Thymus (tissue), 11 donors: Measurements from ENCODE around the gene SLIT1. TPM values are rescaled to one million over a fixed set of nuclear protein-coding genes. Genes with fewer than 3 reads are reported as not detected.

Source experiments
- DNase-seq, 9 donors: peaks; one replicate each; pipeline ENCODE4 v3.0.0-alpha.2; 2013; ENCODE audit warnings: low spot score in 9 of 9, low read depth in 6 of 9, missing footprints in 1 of 9
- H3K27ac ChIP-seq, 2 donors: one replicate each; pipeline ENCODE4 v1.5.1; 2013; ENCODE audit warnings: control low read depth in 1 of 2, low read depth in 1 of 2, low read length in 1 of 2, mild to moderate bottlenecking in 1 of 2, moderate library complexity in 1 of 2
- H3K27me3 ChIP-seq, 2 donors: one replicate each; pipeline ENCODE4 v1.5.1; 2013; ENCODE audit warnings: low read length in 1 of 2; ENCODE audit not compliant: control insufficient read depth in 2 of 2, insufficient read depth in 1 of 2
- H3K36me3 ChIP-seq, 2 donors: one replicate each; pipeline ENCODE4 v1.5.1; 2013; ENCODE audit warnings: low read length in 1 of 2, mild to moderate bottlenecking in 1 of 2, moderate library complexity in 1 of 2; ENCODE audit not compliant: control insufficient read depth in 2 of 2, insufficient read depth in 2 of 2
- H3K4me1 ChIP-seq, 2 donors: one replicate each; pipeline ENCODE4 v1.5.1; 2013; ENCODE audit warnings: low read length in 2 of 2; ENCODE audit not compliant: control insufficient read depth in 2 of 2, insufficient read depth in 2 of 2
- H3K4me3 ChIP-seq, 2 donors: one replicate each; pipeline ENCODE4 v1.5.1; 2013; ENCODE audit warnings: low read length in 2 of 2, control low read depth in 1 of 2, mild to moderate bottlenecking in 1 of 2
- H3K9me3 ChIP-seq, 2 donors: one replicate each; pipeline ENCODE4 v1.5.1; 2013; ENCODE audit warnings: low read length in 1 of 2, mild to moderate bottlenecking in 1 of 2; ENCODE audit not compliant: control insufficient read depth in 2 of 2, insufficient read depth in 1 of 2
- WGBS: extraction: QIAGEN DNeasy Blood & Tissue Kit; methylation state at CpG from one replicate; pipeline ENCODE4 v1.1.7; 2013; 5-methylcytosine and 5-hydroxymethylcytosine counted together
- polyA plus RNA-seq: library from polyadenylated mRNA; stranded (reverse); fragments of 200-250 nt; gene quantifications from one replicate; pipeline ENCODE4 v1.2.3, GENCODE V29; 2013
- total RNA-seq: library from RNA; stranded (reverse); fragments of 120-200 nt; gene quantifications from one replicate; pipeline ENCODE4 v1.2.4, GENCODE V29; 2013
- donor health status: healthy.

The SLIT1 gene
- total and polyA plus RNA-seq, 2 donors = 1.0 to 5.9 TPM

DNA sequence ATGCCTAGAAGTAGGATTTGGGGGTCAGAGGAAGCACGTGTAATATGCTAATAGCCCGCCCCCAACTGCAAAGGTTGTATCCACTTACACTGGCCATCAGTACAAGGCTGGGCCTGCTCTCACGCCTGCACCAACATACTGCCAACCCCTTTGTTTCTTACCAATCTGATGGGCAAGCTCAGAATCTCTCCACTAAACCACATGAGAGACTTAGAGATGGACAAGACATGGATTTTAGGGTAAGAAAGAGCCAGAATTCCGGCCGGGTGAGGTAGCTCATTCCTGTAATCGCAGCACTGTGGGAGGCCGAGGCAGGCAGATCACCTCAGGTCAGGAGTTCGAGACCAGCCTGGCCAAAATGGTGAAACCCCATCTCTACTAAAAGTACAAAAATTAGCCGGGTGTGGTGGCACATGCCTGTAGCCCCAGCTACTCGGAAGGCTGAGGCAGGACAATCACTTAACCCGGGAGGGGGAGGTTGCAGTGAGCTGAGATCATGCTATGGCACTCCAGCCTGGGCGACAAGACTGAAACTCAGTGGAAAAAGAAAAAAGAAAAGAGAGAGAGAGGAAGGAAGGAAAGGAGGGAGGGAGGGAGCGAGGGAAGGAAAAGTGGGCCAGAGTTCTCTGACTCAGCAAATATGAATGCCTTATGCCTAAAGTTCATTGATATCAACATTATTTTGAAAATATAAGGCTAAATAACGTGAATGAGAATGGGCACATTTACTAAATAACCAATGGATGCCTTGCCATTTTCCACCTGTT, 162.2 kb downstream of the SLIT1 start:
- no peaks in the 10 kb centered on the region for H3K4me1 ChIP-seq
- no peak overlapping the region for H3K4me3 ChIP-seq
- peaks cover 0 to 47% of the 10 kb centered on the region in 2 donors for H3K36me3 ChIP-seq
- H3K27ac ChIP-seq = no peak overlapping the region
- H3K27me3 ChIP-seq = no peaks in the 10 kb centered on the region
- WGBS = 90% methylated on average over 14 of the region's 14 CpGs
- DNase-seq = no peak
- H3K9me3 ChIP-seq = no peaks in the 10 kb centered on the region

DNA sequence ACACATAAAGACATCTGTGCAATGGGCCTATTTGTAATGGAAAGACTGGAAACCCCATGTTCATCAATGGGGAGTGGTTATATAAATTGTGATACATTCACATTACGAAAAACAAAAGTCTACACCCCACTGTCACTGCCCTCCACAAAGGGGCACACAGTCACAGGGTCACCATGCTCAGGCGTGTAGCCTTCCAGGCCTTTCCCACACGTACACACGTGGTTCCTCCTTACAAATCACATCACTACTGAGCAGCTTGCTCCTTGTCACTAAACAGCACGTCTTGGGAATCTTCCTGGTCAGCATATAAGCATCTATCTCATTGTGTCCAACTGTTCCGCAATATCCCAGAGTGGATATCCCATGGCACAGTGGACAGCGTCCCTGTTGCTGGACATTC, 163.1 kb downstream of the SLIT1 start:
- no peak for DNase-seq
- Histone ChIP-seq H3K4me3 (no peak overlapping the region), H3K4me1 (no peaks in the 10 kb centered on the region), H3K36me3 (peaks cover 3 to 49% of the 10 kb centered on the region in 2 donors), H3K27me3 (no peaks in the 10 kb centered on the region), H3K9me3 (no peaks in the 10 kb centered on the region), H3K27ac (no peak overlapping the region)
- 97% methylated on average over 7 of the region's 7 CpGs for WGBS

DNA sequence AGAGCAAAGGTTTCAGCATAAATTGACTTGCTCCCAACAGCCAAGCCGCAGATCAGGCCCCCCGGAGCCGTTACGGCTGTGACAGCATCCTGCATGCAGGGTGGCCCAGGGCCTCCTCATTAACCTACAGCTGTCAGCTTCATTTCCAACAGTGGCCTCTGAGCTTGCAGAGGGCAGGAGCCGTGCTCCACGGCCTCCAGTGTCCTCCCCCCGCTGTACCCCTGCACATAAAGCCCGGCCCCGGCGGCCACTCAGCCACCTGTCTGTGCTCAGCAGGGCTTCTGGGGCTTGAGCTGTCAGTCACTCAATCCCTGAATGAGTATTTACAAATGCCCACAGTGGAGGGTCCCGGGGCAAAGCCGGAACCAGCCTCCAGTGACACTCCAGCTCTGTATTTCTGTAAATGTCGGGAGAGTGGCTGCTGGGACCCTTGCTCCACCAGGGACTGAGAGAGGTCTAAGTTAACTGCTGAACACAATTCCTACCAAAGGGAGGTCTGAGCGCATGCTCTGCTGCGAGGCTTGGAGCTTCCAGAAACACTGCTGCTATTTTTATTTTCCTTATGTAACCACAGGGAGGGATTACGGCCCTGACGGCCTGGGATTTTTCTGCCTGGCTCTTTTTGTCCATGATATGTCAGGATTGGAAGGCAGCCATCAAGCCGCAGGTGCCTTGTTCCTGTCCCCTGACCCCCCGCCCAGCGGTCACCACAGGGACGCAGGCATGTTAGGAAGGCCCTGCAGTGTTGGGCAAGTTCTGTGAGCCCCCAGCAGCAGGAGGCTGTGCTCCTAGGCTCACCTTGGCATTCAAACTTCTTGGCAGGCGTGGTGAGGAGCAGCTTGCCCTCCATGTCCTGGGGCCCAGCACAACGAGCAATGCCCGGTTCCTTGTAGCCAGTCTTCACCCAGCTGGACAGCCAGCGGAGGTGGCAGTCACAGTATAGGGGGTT, 165.0 kb downstream of the SLIT1 start:
- Histone ChIP-seq H3K36me3 (peaks cover 3 to 48% of the 10 kb centered on the region in 2 donors), H3K27me3 (no peaks in the 10 kb centered on the region), H3K4me1 (peaks cover 0 to 8% of the 10 kb centered on the region in 2 donors), H3K27ac (no peak overlapping the region), H3K9me3 (no peaks in the 10 kb centered on the region), H3K4me3 (no peak overlapping the region)
- DNase-seq = no peak
- WGBS = 96% methylated on average over 25 of the region's 25 CpGs

DNA sequence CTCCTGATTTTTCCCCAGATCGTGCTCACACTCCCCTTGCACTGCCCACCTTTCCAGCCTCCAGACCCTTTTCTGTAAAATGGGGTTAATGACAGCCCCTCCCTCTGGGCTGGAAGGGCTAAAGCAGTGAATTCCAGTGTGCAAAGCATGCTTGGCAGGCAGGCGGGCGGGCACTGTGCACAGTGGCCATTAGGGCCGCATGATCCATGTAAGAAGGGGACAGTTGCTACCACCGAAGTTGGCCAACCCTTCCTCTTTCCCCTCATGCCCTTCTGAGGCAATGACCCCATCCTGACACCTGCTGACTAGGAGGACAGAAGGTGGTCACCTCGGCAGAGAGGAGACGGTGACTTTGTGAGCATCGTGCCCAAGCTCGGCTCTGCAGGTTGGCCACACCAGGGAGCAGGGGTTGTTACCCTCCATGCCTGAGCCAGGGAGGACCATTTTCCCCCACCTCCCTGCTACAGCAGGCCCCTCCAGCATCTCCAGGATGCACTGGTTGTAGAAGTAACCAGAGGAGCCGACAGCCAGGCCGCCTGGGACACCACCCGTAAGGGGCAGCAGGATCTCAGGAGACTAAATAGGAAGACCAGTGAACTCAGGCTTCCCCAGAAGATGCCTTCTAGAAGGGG, 166.4 kb downstream of the SLIT1 start:
- Histone ChIP-seq H3K4me1 (peaks cover 0 to 8% of the 10 kb centered on the region in 2 donors), H3K27me3 (no peaks in the 10 kb centered on the region), H3K9me3 (no peaks in the 10 kb centered on the region), H3K4me3 (no peak overlapping the region), H3K27ac (no peak overlapping the region), H3K36me3 (peaks cover 3 to 45% of the 10 kb centered on the region in 2 donors)
- 98% methylated on average over 12 of the region's 12 CpGs for WGBS
- DNase-seq = no peak

DNA sequence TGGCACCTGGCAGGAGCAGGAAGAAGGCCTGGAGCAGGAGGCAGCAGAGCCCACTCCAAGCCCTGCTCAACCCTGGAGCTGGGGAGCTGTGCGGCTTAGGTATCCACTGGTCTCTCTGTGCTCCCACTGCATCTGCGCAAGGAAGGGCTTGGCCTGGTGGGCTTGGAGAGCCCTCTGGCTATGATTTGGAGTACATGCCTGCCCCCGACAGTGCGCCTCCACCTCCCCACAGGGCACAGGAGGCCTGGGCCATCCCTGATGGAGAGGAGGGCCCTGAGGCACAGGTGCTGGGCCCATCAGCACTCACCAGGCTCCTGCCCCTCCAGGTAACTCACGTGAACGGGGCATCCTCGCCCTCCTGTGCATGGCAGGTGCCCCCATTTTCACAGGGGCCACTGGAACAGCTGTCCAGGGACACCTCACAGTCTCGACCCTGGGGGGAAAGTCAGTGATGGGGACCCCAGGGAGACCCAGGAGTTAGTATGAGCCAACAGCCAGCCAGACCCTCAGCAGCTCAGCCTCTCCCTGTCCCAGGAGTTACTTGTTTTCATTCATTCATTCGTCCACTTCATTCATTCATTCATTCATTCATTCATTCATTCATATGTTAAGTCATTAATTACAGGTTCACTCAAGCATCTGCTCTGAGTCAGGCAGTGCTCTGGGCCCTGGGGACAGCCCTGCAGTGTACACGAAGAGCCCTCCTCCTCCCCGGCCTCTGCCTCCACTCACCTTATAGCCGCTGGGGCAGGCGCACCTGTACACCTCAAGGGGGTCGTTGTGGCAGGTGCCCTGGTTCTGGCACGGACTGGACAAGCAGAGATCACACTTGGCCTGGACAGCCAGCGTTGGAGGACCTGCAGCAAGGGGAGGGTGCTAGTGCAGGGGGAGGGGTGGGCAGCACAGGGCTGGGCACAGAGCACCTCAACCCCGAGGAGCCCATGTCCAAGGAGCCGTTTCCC, 167.2 kb downstream of the SLIT1 start:
- DNase-seq = no peak
- H3K36me3 ChIP-seq = peaks cover 5 to 50% of the 10 kb centered on the region in 2 donors
- WGBS = 97% methylated on average over 18 of the region's 18 CpGs
- H3K27me3 ChIP-seq = no peaks in the 10 kb centered on the region
- no peak overlapping the region for H3K27ac ChIP-seq
- H3K4me1 ChIP-seq = peaks cover 0 to 8% of the 10 kb centered on the region in 2 donors
- no peaks in the 10 kb centered on the region for H3K9me3 ChIP-seq
- H3K4me3 ChIP-seq = no peak overlapping the region

DNA sequence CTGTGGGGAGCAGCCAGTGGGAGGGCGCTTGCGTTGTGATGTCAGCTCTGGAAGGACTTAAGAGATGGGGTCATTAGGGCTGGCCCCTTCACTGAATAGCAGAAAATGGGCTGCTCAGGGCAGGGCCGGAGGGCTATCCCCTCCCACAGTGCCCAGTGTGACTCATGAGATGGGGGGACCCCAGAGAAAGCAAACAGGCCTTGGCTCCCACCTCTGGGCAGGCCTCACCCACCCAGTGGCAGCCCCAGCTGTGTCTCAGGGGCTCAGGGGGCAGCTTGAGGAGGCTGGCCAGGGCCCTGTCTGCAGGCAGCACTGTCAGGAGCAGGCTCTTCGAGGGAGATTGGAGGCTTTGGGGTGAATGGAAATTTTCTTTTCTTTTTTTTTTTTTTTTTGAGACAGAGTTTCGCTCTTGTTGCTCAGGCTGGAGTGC, 168.3 kb downstream of the SLIT1 start:
- 98% methylated on average over 5 of the region's 5 CpGs for WGBS
- DNase-seq = no peak

DNA sequence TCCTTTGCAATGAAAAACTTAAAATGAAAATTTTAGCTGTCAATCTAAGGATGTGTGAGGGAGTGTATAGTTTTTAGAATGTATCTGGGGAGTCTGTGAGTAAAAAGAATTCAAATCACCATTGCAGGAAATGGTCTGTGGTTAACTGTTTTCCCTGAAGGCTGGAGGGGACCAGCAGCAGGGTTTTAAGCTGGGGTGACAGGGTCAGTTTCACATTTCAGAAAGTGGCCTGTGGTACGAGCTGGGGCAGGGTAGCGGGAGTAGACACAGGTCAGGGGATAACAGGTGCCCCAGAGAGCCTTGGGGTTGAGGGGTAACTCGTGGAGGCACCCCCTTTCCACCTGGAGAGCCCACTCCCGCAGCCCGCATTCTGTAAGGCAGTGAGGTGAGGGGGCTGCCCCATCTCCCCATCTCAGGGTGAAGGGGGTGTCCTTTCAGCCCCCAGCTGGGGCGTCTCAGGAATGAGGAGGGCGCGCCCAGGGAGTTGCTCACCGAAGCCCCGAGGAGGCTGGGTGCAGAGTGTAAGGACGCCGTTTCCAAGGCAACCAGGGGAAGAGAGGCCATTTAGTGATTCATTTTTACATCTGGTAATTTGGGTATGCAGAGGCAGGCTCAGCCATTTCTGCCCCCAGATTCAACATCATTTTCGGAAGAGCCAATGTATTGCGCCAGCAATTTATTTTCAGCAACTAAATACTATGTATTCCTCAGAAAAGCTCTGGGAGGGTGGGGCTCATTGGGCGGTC, 168.9 kb downstream of the SLIT1 start:
- no peak overlapping the region for H3K4me3 ChIP-seq
- WGBS = 61% methylated on average over 15 of the region's 15 CpGs

More for the DNA sequence above, 168.3 kb downstream of the SLIT1 start:
- no peak overlapping the region for H3K4me3 ChIP-seq
- H3K9me3 ChIP-seq = no peaks in the 10 kb centered on the region
- H3K27me3 ChIP-seq = no peaks in the 10 kb centered on the region
- peaks cover 0 to 8% of the 10 kb centered on the region in 2 donors for H3K4me1 ChIP-seq
- peaks cover 5 to 52% of the 10 kb centered on the region in 2 donors for H3K36me3 ChIP-seq
- no peak overlapping the region for H3K27ac ChIP-seq

DNA sequence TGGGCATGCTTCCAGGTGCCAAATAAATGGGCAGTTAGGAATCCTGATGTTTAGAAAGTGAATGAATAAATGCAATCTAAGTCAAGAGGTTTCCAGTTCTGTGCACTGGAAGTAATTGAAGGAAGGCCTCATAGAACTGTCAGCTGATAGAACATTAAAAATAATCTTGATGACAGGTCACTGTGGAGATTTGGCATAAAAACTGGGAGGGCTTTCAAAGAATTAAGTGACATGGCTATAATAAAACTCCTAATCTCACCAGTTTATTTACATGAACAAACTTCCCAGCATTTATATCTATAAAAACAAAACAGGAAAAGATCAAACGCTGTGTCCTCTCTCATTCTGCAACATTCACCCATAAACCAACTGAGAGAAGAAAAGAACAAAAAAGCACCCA, 170.5 kb downstream of the SLIT1 start:
- no peaks in the 10 kb centered on the region for H3K9me3 ChIP-seq
- peaks cover 9 to 42% of the 10 kb centered on the region in 2 donors for H3K36me3 ChIP-seq
- no peak overlapping the region for H3K4me3 ChIP-seq
- no peaks in the 10 kb centered on the region for H3K27me3 ChIP-seq
- no peak for DNase-seq
- peaks cover 0 to 8% of the 10 kb centered on the region in 2 donors for H3K4me1 ChIP-seq
- H3K27ac ChIP-seq = no peak overlapping the region
- 98% methylated on average over 1 of the region's 1 CpG for WGBS

More for the DNA sequence above, 168.9 kb downstream of the SLIT1 start:
- H3K4me1 ChIP-seq = peaks cover 0 to 8% of the 10 kb centered on the region in 2 donors
- peaks cover 5 to 47% of the 10 kb centered on the region in 2 donors for H3K36me3 ChIP-seq
- DNase-seq = peak in 1 of 9 donors; percentile 43
- no peaks in the 10 kb centered on the region for H3K27me3 ChIP-seq
- no peaks in the 10 kb centered on the region for H3K9me3 ChIP-seq
- H3K27ac ChIP-seq = no peak overlapping the region
